ENCODE data around the gene ZNF263.

DNA sequence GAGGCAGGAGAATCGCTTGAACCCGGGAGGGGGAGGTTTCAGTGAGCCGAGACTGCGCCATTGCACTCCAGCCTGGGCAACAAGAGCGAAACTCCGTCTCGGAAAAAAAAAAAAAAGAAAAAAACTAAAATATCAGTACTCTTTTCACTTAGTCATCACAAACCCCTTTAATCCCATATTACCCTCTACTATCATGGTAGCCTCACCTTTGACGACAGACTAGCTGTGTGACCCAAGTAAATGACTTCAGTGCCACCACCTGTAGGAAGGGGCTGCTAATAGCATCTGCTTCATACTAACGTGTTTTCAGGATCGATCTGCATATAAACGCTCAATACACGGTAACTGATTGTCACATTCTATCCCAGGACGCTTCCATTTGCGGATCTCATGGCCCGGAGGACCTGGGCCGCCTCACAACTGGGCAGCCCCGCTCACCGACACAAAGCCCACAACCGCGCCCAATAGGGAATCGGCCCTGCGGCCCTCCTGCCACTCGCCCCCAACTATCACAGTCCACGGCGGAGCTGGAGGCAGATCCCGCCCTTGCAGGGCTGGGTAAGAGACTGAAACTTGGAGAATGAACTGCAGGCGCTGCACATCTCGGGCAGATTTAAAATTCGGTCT, 1.1 kb upstream of the ZNF263 start:
- TF ChIP-seq, protein P1, sequence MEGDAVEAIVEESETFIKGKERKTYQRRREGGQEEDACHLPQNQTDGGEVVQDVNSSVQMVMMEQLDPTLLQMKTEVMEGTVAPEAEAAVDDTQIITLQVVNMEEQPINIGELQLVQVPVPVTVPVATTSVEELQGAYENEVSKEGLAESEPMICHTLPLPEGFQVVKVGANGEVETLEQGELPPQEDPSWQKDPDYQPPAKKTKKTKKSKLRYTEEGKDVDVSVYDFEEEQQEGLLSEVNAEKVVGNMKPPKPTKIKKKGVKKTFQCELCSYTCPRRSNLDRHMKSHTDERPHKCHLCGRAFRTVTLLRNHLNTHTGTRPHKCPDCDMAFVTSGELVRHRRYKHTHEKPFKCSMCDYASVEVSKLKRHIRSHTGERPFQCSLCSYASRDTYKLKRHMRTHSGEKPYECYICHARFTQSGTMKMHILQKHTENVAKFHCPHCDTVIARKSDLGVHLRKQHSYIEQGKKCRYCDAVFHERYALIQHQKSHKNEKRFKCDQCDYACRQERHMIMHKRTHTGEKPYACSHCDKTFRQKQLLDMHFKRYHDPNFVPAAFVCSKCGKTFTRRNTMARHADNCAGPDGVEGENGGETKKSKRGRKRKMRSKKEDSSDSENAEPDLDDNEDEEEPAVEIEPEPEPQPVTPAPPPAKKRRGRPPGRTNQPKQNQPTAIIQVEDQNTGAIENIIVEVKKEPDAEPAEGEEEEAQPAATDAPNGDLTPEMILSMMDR (conservative IDR thresholded peaks at IDR 0.05) = no peak
- peak; percentile 33 for TF ChIP-seq ZFX (IDR thresholded peaks at IDR 0.05)

Data from C4-2B (cell line).